ENCODE measurements around the gene ILDR2. TPM values are rescaled to one million over a fixed set of nuclear protein-coding genes. Genes with fewer than 3 reads are reported as not detected.

Gene ILDR2
- total RNA-seq, 1 experiment from 2014 or later, result not detected

- TF ChIP-seq CTCF (conservative IDR thresholded peaks at IDR 0.05), result no peak
- TF ChIP-seq EZH2 (IDR thresholded peaks at IDR 0.05; ENCODE audit: low read depth), result no peak
- BruUV-seq (replicated peaks), result no TSS peak
- Histone ChIP-seq H2AFZ (no peak overlapping the region), H3K4me2 (no peak overlapping the region), H3K79me2 (ENCODE audit: low read depth) (no peaks in the 10 kb centered on the region), H3K27ac (no peak overlapping the region), H4K20me1 (ENCODE audit: insufficient read depth) (no peaks in the 10 kb centered on the region; the same call in 1 of the 2 replicates), H3F3A (ENCODE audit: insufficient read depth, low read depth) (no peaks in the 10 kb centered on the region), H3K9me3 (ENCODE audit: insufficient read depth, low read depth) (no peaks in the 10 kb centered on the region), H3K4me3 (no peak overlapping the region), H3K9me2 (ENCODE audit: insufficient read depth) (no peaks in the 10 kb centered on the region; the same call in 1 of the 2 replicates), H3K4me1 (replicated peaks; ENCODE audit: insufficient read depth) (no peaks in the 10 kb centered on the region), H3K27me3 (ENCODE audit: insufficient read depth, low read depth) (peaks cover 31% of the 10 kb centered on the region), H3K36me3 (ENCODE audit: low read depth) (no peaks in the 10 kb centered on the region)
- CTCF ChIA-PET, result no interaction called here
- intact Hi-C loops (cut with micrococcal nuclease; ENCODE audit: unreplicated experiment), result no loop called here
- POLR2A ChIA-PET (ENCODE audit: unreplicated experiment), result no interaction called here
- no peak for DNase-seq
Measured at GRCh38 chr1:166981589-166981988, 6.2 kb upstream of the ILDR2 start.

DNA sequence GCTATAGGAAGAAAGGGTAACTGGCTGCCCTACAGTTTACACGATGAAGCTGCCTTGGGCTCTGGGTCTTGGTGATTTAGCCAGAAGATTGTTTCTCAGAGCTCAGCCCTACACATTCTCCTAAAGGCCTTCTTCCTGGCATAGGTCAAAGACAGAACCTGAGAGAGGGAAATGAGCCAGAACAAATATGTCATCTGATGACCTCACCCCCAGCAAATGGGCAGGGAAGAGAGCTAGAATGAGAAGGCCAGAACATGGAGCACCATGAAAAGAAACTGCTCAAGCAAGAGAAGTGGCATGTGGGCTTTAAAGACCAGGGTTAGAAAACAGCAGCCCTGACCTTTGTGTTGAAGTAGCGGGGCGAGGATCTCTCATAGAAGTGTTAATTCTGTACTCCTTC lies 5.5 kb upstream of the ILDR2 start:
- CTCF ChIA-PET, result no interaction called here
- TF ChIP-seq CTCF (conservative IDR thresholded peaks at IDR 0.05) (no peak), EZH2 (IDR thresholded peaks at IDR 0.05; ENCODE audit: low read depth) (no peak)
- H3K9me2 ChIP-seq (ENCODE audit: insufficient read depth), result no peaks in the 10 kb centered on the region; the same call in 1 of the 2 replicates
- no peak overlapping the region for H3K4me3 ChIP-seq
- intact Hi-C loops (cut with micrococcal nuclease; ENCODE audit: unreplicated experiment), result no loop called here
- POLR2A ChIA-PET (ENCODE audit: unreplicated experiment), result no interaction called here
- H3K27ac ChIP-seq, result no peak overlapping the region
- no peaks in the 10 kb centered on the region for H3F3A ChIP-seq (ENCODE audit: insufficient read depth, low read depth)
- H3K36me3 ChIP-seq (ENCODE audit: low read depth), result no peaks in the 10 kb centered on the region
- no peak overlapping the region for H3K4me2 ChIP-seq
- no peaks in the 10 kb centered on the region; the same call in 1 of the 2 replicates for H4K20me1 ChIP-seq (ENCODE audit: insufficient read depth)
- no peak overlapping the region for H2AFZ ChIP-seq
- no peaks in the 10 kb centered on the region for H3K9me3 ChIP-seq (ENCODE audit: insufficient read depth, low read depth)
- H3K79me2 ChIP-seq (ENCODE audit: low read depth), result no peaks in the 10 kb centered on the region
- H3K27me3 ChIP-seq (ENCODE audit: insufficient read depth, low read depth), result peaks cover 39% of the 10 kb centered on the region
- no TSS peak for BruUV-seq (replicated peaks)
- DNase-seq, result no peak
- no peaks in the 10 kb centered on the region for H3K4me1 ChIP-seq (replicated peaks; ENCODE audit: insufficient read depth)

DNA sequence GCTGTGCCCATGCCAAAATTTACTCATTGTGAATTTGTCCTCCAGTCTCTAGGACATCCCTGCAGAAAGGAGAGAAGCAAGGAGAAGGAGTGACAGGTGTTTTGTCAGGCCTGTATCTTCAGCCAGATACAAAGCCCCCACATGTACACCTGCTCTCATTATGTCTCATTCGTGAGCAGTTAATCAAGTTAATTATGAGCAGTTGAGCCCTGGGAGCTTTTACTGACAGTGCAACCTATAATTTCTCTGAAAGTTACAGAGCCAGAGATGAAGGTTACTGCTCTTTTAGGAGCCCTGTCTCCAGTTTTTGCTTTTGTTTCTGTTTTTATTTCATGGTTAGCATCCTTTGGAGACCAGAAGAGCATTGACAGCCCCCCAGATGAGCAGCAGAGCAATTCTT lies 5.0 kb upstream of the ILDR2 start:
- H3K79me2 ChIP-seq (ENCODE audit: low read depth), result no peaks in the 10 kb centered on the region
- no peak for DNase-seq
- H3K27ac ChIP-seq, result no peak overlapping the region
- ChIA-PET CTCF (no interaction called here), POLR2A (ENCODE audit: unreplicated experiment) (interaction anchor here (0.6 kb wide), 1 partner anchor 14 kb away, joined by 6 read pairs; no protein-coding TSS in a partner anchor)
- H3K4me3 ChIP-seq, result no peak overlapping the region
- no peak overlapping the region for H2AFZ ChIP-seq
- H4K20me1 ChIP-seq (ENCODE audit: insufficient read depth), result no peaks in the 10 kb centered on the region; the same call in 1 of the 2 replicates
- intact Hi-C loops (cut with micrococcal nuclease; ENCODE audit: unreplicated experiment), result no loop called here
- H3F3A ChIP-seq (ENCODE audit: insufficient read depth, low read depth), result no peaks in the 10 kb centered on the region
- H3K4me1 ChIP-seq (replicated peaks; ENCODE audit: insufficient read depth), result no peaks in the 10 kb centered on the region
- no peak for TF ChIP-seq EZH2 (IDR thresholded peaks at IDR 0.05; ENCODE audit: low read depth)
- TF ChIP-seq CTCF (conservative IDR thresholded peaks at IDR 0.05), result no peak
- H3K9me3 ChIP-seq (ENCODE audit: insufficient read depth, low read depth), result no peaks in the 10 kb centered on the region
- no TSS peak for BruUV-seq (replicated peaks)
- H3K9me2 ChIP-seq (ENCODE audit: insufficient read depth), result no peaks in the 10 kb centered on the region
- H3K36me3 ChIP-seq (ENCODE audit: low read depth), result no peaks in the 10 kb centered on the region
- peaks cover 43% of the 10 kb centered on the region for H3K27me3 ChIP-seq (ENCODE audit: insufficient read depth, low read depth)
- no peak overlapping the region for H3K4me2 ChIP-seq
